Measurements from ENCODE around the gene TMSB15C.

GRCh38 chrX:104085919-104086318 is 9.9 kb upstream of the TMSB15C start:
- TF ChIP-seq CTCF (IDR thresholded peaks at IDR 0.05; ENCODE audit: low read length) (no peak), EZH2 (IDR thresholded peaks at IDR 0.05; ENCODE audit: borderline replicate concordance, low read length) (no peak)
